ENCODE measurements around the gene STK31. TPM values are rescaled to one million over a fixed set of nuclear protein-coding genes. Genes with fewer than 3 reads are reported as not detected.
A peak's percentile ranks its signal among the peaks of the same experiment; 100 is the strongest.
"Not testable (repeated sequence)": the region's sequence is repeated elsewhere in the genome, so short reads cannot be mapped to it uniquely, and the experiment has no call there.

Gene STK31
- total and polyA plus RNA-seq, 7 donors: 0.01 to 0.18 (median 0.03) TPM; not detected in 4

GRCh38 chr7:23808421-23808820 is 98.4 kb downstream of the STK31 start:
- ATAC-seq: no peak
- peaks cover 12% of the 10 kb centered on the region for H3K9me3 ChIP-seq
- no peak overlapping the region for H3K27ac ChIP-seq
- no peak for DNase-seq
- H3K27me3 ChIP-seq (ENCODE audit: insufficient read depth in 3 of 3, low read length in 2 of 3): peaks cover 0 to 4% (median 0%) of the 10 kb centered on the region in 3 donors
- TF ChIP-seq CTCF (IDR thresholded peaks at IDR 0.05): no peak
- WGBS, 3 donors: 61 to 73% (median 68%) methylated on average over 3 of the region's 3 CpGs
- intact Hi-C loops (cut with DNase I): no loop called here
- H3K4me1 ChIP-seq: no peaks in the 10 kb centered on the region
- no peak overlapping the region for H3K4me3 ChIP-seq
- H3K36me3 ChIP-seq (ENCODE audit: insufficient read depth in 1 of 2, low read depth in 1 of 2): no peaks in the 10 kb centered on the region

GRCh38 chr7:23810099-23810498 is 100.1 kb downstream of the STK31 start:
- no peaks in the 10 kb centered on the region for H3K36me3 ChIP-seq (ENCODE audit: insufficient read depth in 1 of 2, low read depth in 1 of 2)
- intact Hi-C loops (cut with DNase I): no loop called here
- no peak overlapping the region for H3K4me3 ChIP-seq
- H3K9me3 ChIP-seq: peaks cover 12% of the 10 kb centered on the region
- TF ChIP-seq CTCF (IDR thresholded peaks at IDR 0.05): no peak
- WGBS, 3 donors: 86 to 91% (median 90%) methylated on average over 1 of the region's 1 CpG
- DNase-seq: no peak
- H3K27me3 ChIP-seq (ENCODE audit: insufficient read depth in 3 of 3, low read length in 2 of 3): peaks cover 0 to 4% (median 0%) of the 10 kb centered on the region in 3 donors
- H3K4me1 ChIP-seq: no peaks in the 10 kb centered on the region
- no peak for ATAC-seq
- H3K27ac ChIP-seq: no peak overlapping the region

- peak; percentile 15 for TF ChIP-seq CTCF (IDR thresholded peaks at IDR 0.05)
- H3K4me1 ChIP-seq: no peaks in the 10 kb centered on the region
- DNase-seq (no peak), ATAC-seq (no peak)
- WGBS, 3 donors: 93 to 95% (median 94%) methylated on average over 1 of the region's 1 CpG
- no peak overlapping the region for H3K27ac ChIP-seq
- no peaks in the 10 kb centered on the region for H3K36me3 ChIP-seq (ENCODE audit: insufficient read depth in 1 of 2, low read depth in 1 of 2)
- intact Hi-C loops (cut with DNase I): no loop called here
- H3K9me3 ChIP-seq: peaks cover 12% of the 10 kb centered on the region
- no peaks in the 10 kb centered on the region for H3K27me3 ChIP-seq (ENCODE audit: insufficient read depth in 3 of 3, low read length in 2 of 3)
- no peak overlapping the region for H3K4me3 ChIP-seq
Measured at GRCh38 chr7:23811540-23811939, 101.5 kb downstream of the STK31 start.

- H3K27me3 ChIP-seq (ENCODE audit: insufficient read depth in 3 of 3, low read length in 2 of 3); H3K27ac ChIP-seq; DNase-seq; H3K9me3 ChIP-seq; H3K4me3 ChIP-seq; H3K4me1 ChIP-seq; ATAC-seq; intact Hi-C loops (cut with DNase I); H3K36me3 ChIP-seq (ENCODE audit: insufficient read depth in 1 of 2, low read depth in 1 of 2): not testable (repeated sequence)
- 91 to 94% (median 93%) methylated on average over 9 to 10 of the region's 10 CpGs for WGBS, 3 donors
Measured at GRCh38 chr7:23828125-23828524, 118.1 kb downstream of the STK31 start.

GRCh38 chr7:23832733-23833132 is 122.7 kb downstream of the STK31 start:
- 68 to 74% (median 73%) methylated on average over 4 of the region's 4 CpGs for WGBS, 3 donors
- H3K9me3 ChIP-seq; ATAC-seq; H3K27me3 ChIP-seq (ENCODE audit: insufficient read depth in 3 of 3, low read length in 2 of 3); H3K4me1 ChIP-seq; DNase-seq; H3K36me3 ChIP-seq (ENCODE audit: insufficient read depth in 1 of 2, low read depth in 1 of 2); intact Hi-C loops (cut with DNase I); H3K4me3 ChIP-seq; H3K27ac ChIP-seq: not testable (repeated sequence)

GRCh38 chr7:23833405-23833804 is 123.4 kb downstream of the STK31 start:
- Histone ChIP-seq H3K27me3 (ENCODE audit: insufficient read depth in 3 of 3, low read length in 2 of 3) (no peaks in the 10 kb centered on the region), H3K9me3 (no peaks in the 10 kb centered on the region), H3K36me3 (ENCODE audit: insufficient read depth in 1 of 2, low read depth in 1 of 2) (no peaks in the 10 kb centered on the region), H3K4me1 (no peaks in the 10 kb centered on the region), H3K4me3 (no peak overlapping the region), H3K27ac (no peak overlapping the region)
- intact Hi-C loops (cut with DNase I): no loop called here
- no peak for DNase-seq
- 77 to 94% (median 81%) methylated on average over 3 of the region's 3 CpGs for WGBS, 3 donors
- ATAC-seq: no peak
- TF ChIP-seq CTCF (IDR thresholded peaks at IDR 0.05): no peak

- H3K4me1 ChIP-seq; H3K4me3 ChIP-seq; H3K9me3 ChIP-seq; H3K27me3 ChIP-seq (ENCODE audit: insufficient read depth in 3 of 3, low read length in 2 of 3); DNase-seq; H3K27ac ChIP-seq; H3K36me3 ChIP-seq (ENCODE audit: insufficient read depth in 1 of 2, low read depth in 1 of 2); ATAC-seq; intact Hi-C loops (cut with DNase I): not testable (repeated sequence)
- WGBS, 3 donors: 62 to 80% (median 76%) methylated on average over 8 of the region's 8 CpGs
Measured at GRCh38 chr7:23844837-23845236, 134.8 kb downstream of the STK31 start.
